ENCODE data around the gene CTXN1.
"Not testable (repeated sequence)": the region's sequence is repeated elsewhere in the genome, so short reads cannot be mapped to it uniquely, and the experiment has no call there.

The CTXN1 gene
- 0 to 0.57 (median 0.07) reads per million in 18 experiments for total RNA-seq

- DNase-seq, result peak; percentile 26 to 67
Observed at GRCh38 chr19:7926021-7926726, at the start of gene CTXN1. Gene CTXN1, minus strand, starts transcription at chr19:7926135. Its CDS starts 597 bp downstream, at chr19:7925538.

DNA sequence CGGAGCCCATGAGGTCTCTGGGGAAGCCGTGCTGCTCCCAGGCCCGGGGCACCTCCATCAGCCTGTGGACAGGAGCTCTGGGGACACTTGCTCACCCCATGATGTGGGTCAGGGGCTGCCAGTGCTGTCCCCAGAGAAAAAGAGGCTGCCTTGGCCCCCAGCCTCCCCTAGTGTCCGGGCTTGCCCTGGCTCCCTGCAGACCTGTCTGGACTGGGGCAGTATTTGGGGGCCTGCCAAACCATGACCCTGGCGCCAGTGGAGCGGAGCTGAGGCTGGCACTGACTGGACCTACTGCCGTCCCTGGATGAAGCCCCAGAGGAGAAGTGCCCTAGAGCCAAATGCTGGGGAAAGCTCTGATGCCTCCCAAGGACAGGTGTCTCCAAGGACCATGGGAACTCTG, 49.1 kb upstream of the CTXN1 start:
- DNase-seq, result no peak

DNA sequence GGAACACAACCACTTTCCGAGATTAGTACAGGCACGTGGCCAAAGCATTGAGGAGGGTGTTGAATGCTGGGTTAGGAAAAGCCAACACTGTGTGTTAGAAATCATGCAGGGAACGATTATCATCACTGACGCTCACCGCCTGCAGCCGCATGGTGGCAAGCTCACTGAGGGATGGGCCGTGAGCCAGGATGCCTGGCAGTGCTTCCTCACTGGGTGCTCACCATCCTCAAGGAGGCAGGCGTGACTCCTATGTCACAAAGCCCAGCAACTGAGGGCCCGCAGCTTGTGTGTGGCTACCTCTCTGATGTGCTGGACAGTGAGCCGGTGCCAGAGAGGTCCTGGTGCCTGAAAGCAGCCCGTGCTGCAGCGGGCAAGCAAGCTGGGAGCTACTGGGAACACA, 47.9 kb upstream of the CTXN1 start:
- no peak for DNase-seq

DNA sequence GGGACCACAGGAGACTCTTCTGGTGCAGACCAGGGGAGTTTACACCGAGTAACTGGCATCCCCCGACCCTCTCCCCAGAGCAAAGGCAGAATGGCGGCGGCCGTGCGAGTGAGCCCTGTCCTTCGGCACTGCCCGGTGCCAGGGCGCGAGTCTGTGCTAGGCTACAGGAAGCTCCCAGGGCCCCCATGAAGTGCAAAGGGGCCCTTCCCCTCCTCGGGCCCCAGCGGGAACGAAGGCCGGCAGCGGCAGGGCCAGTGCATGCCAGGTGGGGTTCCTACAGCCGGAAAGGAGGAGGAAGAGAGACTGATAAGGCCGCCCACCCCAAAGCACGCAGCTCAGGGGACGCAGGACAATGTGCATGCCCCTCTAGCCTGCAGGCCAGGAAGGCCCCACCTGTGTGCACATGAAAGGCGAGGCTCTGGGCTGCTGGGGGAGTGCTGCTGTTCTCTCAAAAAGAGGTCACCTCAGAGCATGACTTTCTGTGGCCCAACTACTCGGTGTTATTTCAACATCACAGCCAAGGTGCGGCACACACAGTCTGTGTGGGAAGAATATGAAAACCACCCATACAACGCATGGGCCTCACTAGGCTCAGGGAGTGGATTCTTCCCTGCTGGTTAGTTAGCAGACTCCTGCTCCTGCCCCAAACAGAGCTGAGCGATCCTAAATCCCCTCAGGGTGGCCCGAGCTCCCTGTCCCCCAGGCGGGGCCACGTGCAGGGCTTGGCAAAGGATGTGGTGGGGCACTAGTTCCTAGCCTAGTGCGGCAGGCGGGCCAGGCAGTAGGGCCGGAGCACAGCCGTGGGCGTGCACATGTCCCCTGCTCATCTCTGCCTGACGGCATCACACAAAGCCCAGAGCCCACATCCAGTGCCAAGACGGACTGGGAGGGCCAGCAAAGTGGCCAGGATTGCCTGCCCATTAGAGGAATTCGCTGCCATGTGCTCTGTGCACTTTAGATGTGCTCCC, 45.9 kb upstream of the CTXN1 start:
- DNase-seq, result no peak

GRCh38 chr19:7970716-7971448, 44.9 kb upstream of the CTXN1 start:
- peak; percentile 34 to 42 for DNase-seq

- no peak for DNase-seq
Observed at GRCh38 chr19:7969555-7969939, 43.6 kb upstream of the CTXN1 start.

DNA sequence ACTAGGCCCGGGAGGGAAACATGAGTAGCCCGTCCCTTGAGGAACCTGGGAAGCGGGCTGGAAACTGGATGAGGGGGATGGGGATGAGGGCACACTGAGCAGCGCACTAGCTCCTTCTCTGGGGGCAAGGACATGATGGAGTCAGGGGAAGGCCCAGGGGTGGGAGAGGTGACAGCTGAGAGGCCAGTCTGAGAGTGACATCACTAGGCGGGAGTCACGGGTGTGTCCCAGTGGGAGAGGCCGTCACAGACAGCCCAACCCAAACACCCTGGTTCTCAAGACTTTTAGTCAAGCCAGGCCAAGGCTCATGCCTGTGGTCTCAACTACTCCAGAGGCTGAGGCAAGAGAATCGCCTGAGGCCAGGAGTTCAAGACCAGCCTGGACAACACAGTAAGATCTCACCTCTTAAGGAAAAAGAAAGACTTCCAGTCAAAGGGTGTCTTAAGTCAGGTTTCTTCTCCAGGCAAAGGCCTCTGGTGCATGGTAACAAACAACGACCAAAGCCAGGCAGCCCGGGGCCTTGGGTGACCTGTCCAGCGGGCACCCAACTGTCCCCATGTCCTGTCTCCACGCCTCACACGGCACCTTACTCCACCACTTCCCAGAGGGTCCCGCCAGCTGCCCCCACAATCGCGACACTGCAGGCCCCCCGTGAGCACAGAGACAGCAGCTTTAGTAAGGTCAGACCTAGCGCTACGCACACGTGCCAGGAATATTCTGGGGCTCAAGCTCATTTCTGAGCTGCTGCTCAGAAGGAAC, 43.0 kb upstream of the CTXN1 start:
- DNase-seq, result no peak

- no peak for DNase-seq
Observed at GRCh38 chr19:7968008-7968795, 42.3 kb upstream of the CTXN1 start.

DNA sequence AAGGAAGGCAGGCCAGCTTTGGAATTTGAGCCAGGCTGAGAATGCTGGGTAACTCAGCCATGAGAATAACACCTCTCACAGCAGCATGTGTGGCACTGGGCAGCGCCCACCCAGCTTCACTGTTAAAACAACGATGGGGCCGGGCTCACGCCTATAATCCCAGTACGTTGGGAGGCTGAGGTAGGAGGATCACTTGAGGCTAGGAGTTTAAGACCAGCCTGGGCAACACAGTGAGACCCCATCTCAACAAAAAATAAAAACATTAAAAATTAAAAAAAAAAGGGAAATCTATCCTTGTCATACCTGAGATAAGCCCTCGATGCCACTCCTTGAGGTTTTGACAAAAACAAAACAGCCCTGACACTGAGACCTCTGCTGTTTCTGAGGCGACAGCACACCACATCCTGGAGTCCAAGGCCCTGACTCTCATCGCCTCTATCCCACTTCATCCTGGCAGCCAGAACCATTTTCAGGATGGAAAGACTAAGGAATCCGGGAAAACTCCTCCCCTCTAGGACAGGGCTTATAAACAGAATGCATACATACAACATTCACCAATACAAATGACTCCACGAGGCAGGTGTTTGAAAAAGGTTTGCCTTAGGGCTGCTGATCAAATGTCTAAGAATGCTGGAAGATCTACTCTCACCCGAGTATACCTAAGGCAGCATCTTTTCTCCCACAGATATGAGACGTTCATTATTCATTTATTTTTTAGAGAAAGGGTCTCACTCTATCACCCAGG, 40.2 kb upstream of the CTXN1 start:
- no peak for DNase-seq

DNA sequence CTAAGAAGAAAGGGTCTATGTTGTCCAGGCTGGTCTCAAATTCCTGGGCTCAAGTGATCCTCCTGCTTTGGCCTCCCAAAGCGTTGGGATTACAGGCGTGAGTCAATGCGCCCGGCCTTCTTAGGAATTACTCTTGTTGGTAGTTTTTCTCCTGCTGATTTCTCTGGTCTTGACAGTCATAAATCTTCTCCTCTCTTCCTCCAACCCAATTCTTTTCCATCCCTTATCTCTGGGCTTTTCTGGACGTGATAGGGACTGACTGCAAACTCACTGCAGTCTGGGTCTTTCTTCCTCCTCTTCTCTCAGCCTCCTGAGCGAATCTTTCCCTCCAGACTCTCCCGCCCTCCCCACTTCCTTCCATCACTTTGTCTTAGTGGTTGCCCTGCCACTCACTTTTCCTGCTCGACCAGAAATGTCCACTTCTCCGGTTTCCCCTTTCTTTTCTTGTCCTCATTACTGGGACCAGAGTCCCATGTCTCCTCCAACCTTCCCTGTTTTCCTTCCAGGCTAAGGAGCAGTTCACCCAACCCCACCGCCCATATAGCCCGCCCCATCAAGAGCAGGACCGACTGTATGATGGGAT, 39.4 kb upstream of the CTXN1 start:
- no peak for DNase-seq

DNA sequence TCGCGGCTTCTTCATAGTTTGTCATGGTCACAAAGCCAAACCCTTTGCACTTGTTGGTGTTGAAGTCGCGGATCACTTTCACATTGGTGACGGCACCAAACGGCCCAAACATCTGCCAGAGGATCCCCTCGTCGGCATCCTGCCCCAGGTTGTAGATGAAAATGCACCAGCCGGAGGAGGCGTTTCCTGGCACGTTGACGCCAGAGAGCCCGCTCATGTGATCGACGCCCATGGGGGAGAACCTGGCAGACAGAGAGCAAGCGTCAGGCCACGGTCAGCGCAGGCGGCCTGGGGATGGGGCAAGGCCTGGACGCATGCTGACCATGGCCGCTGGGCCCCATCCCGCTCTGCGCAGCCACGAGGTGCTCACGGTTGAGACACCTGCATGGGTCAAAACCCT, 37.6 kb upstream of the CTXN1 start:
- no peak for DNase-seq

- no peak for DNase-seq
Observed at GRCh38 chr19:7962644-7963268, 36.8 kb upstream of the CTXN1 start.

GRCh38 chr19:7961920-7962626, 36.1 kb upstream of the CTXN1 start:
- no peak for DNase-seq

- DNase-seq, result not testable (repeated sequence)
Observed at GRCh38 chr19:7961082-7961481, 35.1 kb upstream of the CTXN1 start.

DNA sequence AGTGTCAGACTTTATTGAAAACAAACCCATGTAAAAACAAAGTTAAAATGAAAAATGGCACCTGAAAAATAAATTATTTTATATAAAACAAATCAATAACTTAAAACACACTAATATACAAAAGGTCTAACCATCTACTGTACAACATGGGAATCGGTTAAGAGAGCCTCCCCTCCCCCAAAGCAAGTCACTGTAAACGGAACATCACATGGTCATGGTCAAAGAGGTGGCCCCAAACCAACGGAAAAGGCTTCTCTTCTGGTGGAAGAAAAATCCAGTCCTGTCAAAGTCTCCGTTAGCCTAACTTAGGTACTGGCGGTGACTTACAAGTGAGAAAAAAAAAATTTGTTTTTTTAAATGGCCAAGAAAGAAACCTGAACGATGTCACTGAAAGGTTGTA, 33.3 kb upstream of the CTXN1 start:
- no peak for DNase-seq

DNA sequence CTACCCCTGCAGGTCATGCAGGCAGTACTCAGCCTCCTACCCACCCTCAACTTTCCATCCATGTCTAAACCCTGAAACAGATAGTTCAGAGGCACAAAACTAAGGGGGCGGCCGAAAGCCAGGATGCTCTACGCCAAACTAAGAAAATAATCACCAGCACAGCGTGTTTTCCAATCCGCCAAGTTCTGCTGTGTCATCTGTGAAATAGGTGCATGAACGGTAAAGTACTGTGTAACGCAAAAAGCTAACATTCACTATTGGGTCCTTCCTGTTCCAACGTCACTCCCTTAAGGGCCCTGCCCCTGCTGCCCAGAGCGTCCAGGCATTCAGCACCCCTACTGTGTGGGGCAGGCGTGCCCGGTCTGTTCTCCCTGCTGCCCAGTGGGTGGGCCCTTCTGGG, 29.8 kb upstream of the CTXN1 start:
- no peak for DNase-seq

DNA sequence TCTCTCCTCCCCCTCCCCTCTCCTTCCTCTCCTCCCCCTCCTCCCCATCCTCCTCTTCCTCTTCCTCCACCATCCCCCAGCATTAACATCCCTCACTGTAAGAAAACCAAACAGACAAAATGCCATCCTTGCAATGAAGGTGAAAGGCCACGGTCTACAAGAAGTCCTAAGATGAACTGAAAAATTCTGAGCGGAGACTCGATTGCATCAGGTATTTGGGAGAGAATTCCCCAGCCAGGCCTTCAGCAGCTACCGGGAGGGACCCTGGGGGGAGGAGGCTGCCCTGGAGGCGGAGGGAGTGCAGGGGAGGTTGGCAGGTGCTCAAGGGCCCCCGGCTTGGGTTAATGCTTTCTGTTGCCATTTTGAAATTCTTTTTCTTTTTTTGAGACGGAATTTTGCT, 27.6 kb upstream of the CTXN1 start:
- DNase-seq, result peak in 1 of 2 donors; percentile 7

GRCh38 chr19:7953060-7953459, 27.1 kb upstream of the CTXN1 start:
- peak; percentile 53 to 72 for DNase-seq

- DNase-seq, result peak in 1 of 2 donors; percentile 20
Observed at GRCh38 chr19:7947939-7948338, 22.0 kb upstream of the CTXN1 start.

Data from inflammatory macrophage (primary cell).